A204.1 (cell line): ENCODE measurements around the gene TMEM214.

Experiments
- FAIRE-seq: peaks from 2 replicates; lab custom pipeline; 2012; peaks lifted over from hg19 to GRCh38; lab: Jason Lieb, UNC

The TMEM214 gene, protein sequence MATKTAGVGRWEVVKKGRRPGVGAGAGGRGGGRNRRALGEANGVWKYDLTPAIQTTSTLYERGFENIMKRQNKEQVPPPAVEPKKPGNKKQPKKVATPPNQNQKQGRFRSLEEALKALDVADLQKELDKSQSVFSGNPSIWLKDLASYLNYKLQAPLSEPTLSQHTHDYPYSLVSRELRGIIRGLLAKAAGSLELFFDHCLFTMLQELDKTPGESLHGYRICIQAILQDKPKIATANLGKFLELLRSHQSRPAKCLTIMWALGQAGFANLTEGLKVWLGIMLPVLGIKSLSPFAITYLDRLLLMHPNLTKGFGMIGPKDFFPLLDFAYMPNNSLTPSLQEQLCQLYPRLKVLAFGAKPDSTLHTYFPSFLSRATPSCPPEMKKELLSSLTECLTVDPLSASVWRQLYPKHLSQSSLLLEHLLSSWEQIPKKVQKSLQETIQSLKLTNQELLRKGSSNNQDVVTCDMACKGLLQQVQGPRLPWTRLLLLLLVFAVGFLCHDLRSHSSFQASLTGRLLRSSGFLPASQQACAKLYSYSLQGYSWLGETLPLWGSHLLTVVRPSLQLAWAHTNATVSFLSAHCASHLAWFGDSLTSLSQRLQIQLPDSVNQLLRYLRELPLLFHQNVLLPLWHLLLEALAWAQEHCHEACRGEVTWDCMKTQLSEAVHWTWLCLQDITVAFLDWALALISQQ

DNA sequence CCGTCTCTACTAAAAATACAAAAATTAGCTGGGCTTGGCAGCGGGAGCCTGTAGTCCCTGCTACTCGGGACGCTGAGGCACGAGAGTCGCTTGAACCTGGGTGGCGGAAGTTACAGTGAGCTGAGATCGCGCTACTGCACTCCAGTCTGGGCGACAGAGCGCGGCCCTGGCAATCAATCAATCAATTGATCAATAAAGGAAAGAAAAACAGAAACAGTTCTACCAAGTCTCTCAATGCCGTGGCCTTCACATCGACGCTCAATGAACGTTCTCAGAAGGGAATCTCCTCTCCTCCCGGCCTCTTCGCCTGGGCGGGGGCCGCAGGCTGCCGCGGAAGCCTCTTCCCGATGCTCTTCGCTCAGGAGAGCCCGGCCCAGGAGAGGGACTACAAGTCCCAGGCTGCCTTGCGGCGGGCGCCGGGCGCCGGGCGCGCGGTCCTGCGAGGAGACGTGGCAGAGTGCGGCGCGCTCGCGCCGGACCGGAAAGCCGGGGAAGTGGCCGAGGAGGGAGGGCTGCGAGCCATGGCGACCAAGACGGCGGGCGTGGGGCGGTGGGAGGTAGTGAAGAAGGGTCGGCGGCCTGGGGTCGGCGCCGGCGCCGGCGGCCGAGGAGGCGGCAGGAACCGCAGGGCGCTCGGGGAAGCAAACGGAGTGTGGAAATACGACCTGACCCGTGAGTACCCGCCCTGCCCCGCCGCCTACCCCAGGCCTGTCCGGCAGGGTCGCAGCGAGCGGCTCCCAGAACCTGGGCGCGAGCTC is at the start of gene TMEM214:
TMEM214 (plus strand) TSS at position 471 of the 758 bp plus-strand sequence; CDS start at position 522, 51 bp downstream.
- no peak for FAIRE-seq

DNA sequence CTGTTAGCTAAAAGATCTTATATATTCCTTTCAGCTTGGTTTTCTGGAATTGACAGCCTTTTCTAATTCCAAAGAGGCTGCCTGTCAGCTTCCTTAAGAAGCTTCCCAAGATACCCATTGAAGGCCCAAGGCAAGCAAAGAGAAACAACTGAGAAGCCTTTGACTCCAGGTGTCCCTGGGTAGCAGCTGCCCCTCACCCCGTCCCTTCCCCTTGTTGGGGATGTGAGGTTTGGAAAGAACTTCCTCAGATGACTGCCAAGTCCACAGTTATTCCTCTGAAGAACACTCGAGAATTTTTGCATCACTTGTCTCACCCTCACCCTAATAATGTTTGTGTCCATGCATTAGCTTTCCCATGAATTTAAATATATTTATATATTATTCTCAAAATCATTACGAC is 49.0 kb upstream of the TMEM214 start:
- no peak for FAIRE-seq

DNA sequence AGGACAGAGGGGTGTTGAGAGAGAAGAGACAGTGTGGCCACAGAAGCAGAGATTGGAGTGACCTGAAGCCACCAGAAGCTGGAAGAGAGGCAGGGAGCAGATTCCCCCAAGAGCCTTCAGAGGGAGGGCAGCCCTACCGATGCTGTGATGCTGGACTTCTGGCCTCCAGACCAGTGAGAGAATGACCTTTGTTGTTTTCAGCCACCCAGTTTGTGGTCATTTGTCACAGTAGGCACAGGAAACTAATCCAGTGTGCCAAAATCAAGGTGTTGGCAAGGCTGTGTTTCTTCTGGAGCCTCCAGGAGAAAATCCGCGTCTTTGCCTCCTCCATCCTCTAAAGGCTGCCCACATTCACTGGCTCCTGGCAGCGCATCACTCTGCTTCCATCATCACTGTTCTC is 47.0 kb upstream of the TMEM214 start:
- FAIRE-seq = no peak

DNA sequence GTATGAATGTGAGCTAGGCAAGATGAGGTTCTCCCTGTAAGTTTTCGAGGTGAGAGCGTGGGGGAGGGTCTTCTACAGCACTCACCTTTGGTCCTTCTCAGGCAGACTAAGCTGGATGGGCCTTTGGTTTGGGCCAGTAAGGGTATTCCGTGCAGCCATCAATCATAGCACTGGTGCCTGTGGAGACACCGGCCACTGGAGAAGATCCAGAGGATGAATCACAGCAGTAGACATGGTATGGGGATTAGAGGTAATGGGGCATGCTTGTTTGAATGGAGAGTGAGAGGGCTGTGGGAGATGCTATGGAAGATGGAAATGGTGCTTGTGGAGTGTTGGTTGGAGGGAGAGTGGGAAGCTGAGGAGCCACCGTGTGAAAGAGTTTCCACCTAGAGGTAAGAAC is 46.2 kb upstream of the TMEM214 start:
- no peak for FAIRE-seq

DNA sequence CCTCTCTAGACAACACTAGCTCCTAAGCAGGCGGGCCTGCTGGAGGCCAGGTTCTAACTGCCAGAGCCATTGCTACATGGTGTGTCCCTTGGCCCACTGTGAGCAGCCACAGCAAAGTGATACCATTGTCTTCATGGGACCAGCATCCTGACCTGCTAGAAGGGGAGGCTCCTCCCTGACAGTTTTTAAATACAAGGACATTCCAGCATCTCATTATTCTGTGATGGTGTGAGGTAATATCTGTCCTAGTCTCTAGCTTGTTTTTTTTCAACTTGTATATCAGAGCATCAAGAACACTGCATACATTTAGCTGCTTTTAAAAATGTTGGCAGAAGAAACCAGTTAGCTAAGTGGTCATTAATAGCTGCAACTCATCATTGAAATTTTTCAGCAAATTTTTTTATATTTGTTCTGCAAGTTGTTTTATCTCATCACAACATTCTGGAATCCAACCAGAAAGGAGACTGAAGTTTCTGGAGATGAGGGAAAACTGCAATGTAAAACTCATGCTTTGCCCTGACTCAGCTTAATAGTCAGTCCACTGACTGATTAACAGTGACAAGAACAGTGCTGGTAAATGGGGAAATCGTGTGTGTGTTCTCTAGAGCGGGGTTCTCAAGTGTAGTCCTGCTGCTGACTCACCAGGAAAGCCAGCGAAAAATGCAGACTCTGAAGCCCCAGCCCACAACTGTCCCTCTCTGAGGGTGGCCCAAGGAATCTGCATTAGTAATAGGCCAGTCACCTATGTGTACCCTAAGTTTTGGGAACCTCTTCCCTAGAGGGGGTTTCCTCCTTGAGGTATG is 44.5 kb upstream of the TMEM214 start:
- no peak for FAIRE-seq

DNA sequence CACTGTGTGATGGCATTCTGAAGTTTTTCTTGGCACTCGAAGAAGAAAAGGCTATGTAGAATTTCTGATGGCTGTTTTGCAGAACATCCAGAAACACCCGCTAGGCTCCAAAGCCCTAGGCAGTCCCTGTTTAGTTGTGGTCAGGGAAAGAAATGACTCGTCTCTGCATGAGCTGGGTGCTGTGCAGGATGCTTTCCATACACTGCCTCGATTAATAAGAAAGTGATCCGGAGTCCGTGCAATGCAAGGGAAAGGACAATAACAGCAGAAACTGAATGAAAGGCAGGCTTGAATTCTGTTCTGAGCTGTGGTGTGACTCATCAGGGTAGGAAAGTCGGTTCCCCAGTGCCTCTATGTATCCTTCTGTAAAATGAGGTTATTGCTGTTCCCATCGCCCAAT is 43.6 kb upstream of the TMEM214 start:
- no peak for FAIRE-seq

DNA sequence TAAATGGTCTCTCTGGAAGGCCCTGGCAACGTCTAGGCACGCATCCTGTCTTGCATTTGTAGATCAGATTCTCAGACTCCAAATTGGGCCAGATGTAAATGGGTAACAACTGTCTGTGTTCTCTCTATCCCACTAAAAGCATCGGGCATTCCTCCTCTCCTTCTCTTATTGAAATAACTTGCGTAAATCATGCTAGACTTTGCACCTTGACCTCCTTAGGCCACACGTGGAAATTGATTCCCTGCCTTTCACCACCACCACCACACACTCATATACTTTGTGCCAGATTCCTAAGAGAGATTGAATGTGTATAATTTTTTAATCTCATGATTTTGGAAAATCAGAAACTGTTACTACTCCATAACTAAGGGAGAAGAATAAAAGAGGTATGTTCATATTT is 41.0 kb upstream of the TMEM214 start:
- no peak for FAIRE-seq

DNA sequence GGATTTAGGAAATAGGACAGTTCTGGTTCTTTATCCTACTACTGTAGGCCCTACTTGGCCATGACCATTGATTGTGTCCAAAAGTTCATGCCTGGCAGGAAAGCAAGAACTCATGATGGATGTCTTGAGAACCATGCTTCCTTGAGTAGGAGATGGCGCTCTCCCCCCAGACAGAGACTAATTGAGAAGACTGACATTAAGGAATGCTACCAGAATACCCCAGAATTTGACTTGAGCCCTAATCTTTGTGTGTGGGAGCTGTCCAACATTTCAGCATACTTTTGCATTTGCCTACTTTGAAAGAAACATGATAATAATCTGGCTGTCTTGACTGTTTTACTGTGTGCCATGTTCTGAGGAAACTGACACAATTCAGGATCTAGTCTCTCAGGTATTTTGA is 39.0 kb upstream of the TMEM214 start:
- no peak for FAIRE-seq

DNA sequence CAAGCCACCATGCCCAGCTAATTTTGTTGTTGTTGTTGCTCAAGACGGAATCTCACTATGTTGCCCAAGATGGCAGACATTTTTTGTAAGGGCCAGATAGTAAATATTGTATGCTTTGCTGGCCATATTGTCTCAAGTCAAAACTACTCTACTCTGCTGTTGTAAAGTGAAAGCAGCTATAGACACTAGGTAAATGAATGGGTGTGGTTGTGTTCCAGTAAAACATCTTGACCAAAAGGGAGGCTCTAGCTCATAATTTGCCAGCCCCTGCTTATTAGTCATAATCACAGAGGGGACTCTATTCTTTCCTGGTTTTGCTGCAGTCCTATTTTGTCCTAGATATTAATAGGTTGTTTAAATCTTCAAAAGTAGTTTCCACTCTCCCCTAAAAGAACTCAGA is 37.8 kb upstream of the TMEM214 start:
- no peak for FAIRE-seq

DNA sequence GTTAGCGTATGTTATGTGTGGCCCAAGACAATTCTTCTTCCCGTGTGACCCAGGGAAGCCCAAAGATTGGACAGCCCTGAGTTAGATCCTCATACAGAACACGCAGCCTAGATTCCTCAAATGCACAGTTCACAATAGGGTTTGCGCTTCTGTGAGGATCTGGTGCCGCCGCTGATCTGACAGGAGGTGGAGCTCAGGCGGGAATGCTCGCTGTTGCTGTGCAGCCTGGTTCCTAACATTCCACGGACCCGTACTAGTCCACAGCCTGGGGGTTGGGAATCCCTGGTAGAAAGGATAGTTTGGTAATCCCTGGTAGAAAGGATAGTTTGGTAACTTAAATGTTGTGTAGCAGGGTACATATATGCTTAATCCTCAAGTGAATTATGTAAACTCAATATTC is 35.4 kb upstream of the TMEM214 start:
- no peak for FAIRE-seq

DNA sequence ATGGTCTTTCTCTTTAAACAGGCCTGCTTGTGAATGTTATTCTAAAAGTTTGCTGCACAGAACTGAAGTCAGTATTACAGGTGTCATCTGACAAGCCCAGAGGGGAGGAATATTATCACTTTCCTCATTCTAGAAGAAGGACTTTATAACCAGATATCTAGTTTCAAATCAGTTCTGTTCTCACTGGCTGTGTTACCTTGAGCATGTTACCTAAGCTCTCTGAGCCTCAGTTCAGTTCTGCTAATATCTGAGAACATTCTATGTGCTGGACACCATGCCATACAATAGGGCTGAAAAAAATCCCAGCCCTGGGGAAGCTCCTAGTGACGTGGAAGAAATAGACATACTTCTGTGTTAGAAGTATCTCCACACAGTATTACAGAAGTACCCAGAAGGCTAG is 34.4 kb upstream of the TMEM214 start:
- no peak for FAIRE-seq

DNA sequence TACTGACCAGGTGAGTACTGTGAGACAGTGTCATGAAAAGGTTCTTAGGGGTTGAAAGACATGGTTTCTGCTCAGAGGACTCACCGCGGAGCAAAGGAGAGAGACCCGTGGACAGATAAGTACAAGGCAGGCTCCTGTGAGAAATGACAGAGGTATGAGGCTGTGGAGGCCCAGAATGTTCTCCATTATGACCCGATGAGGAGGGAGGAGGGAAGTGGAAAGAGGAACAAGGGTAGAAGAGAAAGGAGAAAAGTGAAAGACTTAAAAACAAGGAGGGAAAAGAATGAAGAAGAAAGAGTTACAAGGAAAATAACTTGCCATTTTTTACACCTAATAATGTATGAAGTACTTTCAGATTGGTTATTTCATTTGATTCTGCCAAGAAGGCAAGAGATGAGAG is 32.5 kb upstream of the TMEM214 start:
- FAIRE-seq = no peak

DNA sequence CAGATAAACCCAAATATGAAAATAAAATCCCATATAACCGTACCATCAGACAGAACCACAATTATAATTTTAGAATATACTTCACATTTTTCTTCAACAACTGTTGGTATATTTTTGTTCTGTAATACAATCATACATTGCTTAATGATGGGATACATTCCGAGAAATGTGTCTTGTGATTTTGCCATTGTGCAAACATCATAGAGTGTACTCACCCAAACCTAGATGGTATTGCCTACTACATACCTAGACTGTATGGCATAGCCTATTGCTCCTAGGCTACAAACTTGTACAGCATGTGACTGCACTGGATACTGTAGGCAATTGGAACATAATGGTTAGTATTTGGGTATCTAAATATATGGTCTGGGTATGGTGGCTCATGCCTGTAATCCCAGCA is 31.8 kb upstream of the TMEM214 start:
- FAIRE-seq = no peak

DNA sequence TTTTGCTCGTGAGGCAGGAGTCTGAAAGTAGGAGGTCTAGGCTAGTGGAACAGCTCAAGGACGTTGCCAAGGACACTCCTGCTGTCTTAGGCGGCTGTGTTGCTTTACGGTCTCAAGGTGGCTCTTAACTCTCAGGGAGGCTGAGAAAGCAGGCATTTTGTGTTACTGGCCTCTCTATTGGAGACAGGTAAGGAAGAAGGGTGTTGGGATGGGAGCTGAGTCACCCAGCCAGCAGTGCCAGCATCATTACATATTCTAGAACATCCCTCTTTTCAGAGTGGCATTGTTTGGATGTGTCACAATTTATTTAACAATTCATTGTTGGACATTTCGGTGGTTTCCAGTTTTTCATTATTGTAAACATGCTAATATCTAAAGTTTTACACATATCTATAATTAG is 30.8 kb upstream of the TMEM214 start:
- FAIRE-seq = no peak

DNA sequence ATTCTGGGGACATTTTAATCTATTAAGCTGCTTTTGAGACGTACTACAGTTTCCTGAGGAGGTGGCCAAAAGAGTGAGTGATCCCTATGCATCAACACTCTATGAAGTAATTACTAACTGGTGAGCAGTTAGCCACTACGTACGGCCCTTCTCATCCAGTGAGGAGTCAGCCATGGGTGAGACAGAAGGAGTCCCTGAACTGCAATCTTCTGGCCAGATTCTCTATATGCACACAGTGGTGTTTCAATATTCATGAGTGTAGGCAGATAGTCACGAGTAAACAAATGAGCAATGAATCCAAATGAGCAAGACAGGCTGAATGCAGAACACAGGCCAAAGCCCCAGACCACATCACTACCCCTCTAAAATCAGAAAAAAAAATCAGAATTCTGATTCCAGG is 29.8 kb upstream of the TMEM214 start:
- no peak for FAIRE-seq

DNA sequence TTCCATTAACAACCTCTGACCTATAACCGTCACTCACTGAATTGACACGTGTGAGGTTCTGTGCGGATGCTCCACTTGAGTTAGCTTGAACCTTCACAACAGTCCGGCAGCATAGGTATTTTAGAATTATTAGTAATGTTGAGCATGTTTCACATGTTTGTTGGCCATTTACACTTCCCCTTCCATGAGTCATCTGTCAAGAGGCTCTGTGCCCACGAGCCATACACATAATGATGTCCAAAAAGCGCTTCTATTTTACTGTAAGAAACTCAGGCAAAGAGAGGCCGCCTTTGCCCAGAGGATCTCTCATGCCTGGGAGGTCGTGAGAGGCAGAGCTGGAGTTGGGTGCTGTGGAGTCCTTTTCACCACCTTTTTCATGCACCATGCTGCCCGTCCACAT is 28.9 kb upstream of the TMEM214 start:
- FAIRE-seq = no peak

DNA sequence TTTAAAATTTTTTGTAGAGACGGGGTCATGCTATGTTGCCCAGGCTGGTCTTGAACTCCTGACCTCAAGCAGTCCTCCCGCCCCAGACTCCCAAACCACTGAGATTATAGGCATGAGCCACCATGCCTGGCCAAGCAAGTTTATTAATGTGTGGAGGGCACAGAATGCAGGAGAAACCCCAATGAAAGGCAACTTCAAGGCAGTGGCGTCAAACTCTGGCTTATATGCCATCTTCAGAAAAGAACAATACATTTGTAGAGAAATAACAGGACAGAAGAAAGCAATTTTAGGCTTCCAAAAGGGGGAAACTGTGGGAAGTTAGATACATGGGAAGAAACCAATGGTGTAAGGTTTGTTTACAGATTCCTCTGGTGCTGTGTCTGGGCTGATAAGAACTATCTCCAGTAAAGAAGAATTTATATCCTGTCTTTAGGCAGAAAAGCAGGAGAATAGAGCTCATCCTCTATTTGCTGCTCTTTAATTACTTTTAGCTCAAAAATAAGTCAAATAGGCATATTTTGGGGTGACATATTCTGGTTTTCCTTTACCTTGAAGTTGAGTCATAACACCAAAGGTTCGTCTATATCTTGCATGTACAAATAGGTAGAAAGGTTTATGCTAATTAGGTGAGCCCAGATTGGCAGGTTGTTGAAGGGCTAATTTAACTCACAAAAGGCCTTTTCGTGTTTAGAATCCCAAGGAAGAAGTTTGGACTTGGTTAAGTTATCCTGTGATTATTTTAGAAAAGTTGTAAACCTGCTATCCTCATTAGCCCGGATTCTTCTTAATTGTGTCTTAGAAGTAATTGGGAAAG is 26.0 kb upstream of the TMEM214 start:
- FAIRE-seq = no peak

DNA sequence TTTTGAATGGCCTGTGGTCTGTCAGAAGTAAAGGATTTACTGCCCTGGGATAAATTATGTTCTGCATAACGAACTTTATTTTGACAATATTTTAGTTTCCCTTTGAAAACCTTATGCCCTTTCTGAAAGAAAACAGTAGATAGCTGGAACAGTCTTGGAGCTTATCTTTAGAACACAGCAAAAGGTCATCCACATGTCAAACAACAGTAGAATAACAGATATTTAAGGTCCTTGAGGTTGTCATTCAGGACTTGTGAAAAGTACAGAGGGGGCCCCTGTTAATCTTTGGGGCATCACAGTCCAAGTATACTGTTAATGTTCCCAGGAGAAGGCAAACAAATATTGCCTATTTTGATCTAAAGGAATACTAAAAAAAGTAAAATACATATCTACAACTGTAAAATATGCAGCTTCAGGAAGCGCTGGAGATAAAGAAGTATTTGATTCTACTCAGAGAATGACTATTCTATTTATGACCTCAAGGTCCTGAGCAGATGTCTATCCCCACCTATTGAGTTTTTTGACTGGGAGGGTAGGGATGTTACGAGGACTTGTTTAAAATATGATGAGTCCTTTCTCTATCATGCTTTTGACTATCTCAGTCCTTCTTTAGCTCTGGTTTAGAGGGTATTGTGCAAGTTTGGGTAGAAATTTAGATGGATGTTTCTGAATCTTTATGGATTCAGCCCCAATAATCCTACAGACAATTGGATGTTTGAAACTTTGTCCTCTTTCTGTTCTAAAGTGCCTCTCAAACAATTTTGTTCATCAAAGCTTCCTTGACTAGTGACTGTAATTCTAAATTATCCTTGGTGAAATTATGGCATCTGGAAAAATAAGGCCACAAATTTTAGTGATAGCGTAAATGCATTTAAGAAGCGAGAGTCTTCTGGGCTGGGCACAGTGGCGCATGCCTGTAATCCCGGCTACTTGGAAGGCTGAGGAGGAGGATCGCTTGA is 25.1 kb upstream of the TMEM214 start:
- FAIRE-seq = no peak

DNA sequence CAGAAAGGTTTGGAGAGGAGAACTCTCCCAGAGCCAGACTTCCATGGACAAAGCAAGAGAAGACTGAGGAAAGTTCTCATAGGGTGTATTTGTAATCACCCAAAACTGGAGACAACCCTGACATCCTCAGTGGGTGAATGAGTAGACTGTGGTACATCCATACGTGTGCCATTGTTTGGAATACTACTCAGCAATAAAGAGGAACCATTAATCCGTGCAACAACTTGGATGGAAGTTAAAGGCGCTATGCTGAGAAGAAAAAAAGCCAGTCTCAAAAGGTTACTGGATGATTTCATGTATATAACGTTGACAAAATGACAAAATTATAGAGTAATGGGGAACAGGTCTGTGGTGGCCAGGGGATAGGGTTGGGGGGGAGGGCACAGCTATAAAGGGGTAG is 24.1 kb upstream of the TMEM214 start:
- no peak for FAIRE-seq

DNA sequence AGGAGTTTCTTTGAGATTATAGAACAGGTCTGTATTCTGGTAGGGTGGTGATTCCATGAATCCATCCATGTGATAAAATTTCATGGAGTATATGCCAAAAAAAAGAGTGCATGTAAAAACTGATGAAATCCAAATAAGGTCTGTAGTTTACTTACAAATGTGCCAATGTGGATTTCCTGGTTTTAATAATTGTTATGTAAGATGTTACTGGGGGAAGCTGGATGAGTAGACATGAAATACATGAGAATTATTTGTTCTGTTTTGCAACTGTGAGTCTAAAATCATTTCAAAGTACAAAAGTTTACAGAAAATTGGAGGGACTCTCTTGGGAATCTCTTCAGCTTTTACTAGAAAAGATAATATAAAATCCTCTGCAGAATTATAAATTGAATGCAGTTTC is 23.7 kb upstream of the TMEM214 start:
- FAIRE-seq = no peak
